ENCODE data around the gene NIT1. TPM values are rescaled to one million over a fixed set of nuclear protein-coding genes. Genes with fewer than 3 reads are reported as not detected.

NIT1 gene
- total and polyA plus RNA-seq, 4 donors, result 26.9 to 40.4 (median 38.0) TPM

- TF ChIP-seq, protein P1, sequence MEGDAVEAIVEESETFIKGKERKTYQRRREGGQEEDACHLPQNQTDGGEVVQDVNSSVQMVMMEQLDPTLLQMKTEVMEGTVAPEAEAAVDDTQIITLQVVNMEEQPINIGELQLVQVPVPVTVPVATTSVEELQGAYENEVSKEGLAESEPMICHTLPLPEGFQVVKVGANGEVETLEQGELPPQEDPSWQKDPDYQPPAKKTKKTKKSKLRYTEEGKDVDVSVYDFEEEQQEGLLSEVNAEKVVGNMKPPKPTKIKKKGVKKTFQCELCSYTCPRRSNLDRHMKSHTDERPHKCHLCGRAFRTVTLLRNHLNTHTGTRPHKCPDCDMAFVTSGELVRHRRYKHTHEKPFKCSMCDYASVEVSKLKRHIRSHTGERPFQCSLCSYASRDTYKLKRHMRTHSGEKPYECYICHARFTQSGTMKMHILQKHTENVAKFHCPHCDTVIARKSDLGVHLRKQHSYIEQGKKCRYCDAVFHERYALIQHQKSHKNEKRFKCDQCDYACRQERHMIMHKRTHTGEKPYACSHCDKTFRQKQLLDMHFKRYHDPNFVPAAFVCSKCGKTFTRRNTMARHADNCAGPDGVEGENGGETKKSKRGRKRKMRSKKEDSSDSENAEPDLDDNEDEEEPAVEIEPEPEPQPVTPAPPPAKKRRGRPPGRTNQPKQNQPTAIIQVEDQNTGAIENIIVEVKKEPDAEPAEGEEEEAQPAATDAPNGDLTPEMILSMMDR (IDR thresholded peaks at IDR 0.05; ENCODE audit: control extremely low read depth, extremely low read depth), result no peak
- H3K9me3 ChIP-seq (ENCODE audit: control insufficient read depth in 4 of 4, insufficient read depth in 3 of 4, low read length in 3 of 4), result no peaks in the 10 kb centered on the region
- H3K4me3 ChIP-seq, result no peak overlapping the region
- H3K9ac ChIP-seq (ENCODE audit: insufficient read depth in 1 of 2, low read length in 2 of 2), result no peak overlapping the region
- 88 to 94% methylated on average over 5 of the region's 5 CpGs for WGBS, 2 donors
- no peak overlapping the region for H3K27ac ChIP-seq (ENCODE audit: low read depth in 1 of 2, low read length in 1 of 2)
- ATAC-seq (ENCODE audit: insufficient read depth, low FRiP score) (no peak), DNase-seq (no peak)
- H3K27me3 ChIP-seq (ENCODE audit: control insufficient read depth in 3 of 3, insufficient read depth in 3 of 3, low read length in 2 of 3), result no peaks in the 10 kb centered on the region
- H3K4me1 ChIP-seq (ENCODE audit: control insufficient read depth in 5 of 5, insufficient read depth in 5 of 5, low read length in 5 of 5), result peaks cover 0 to 11% (median 1%) of the 10 kb centered on the region in 5 donors
- H3K36me3 ChIP-seq (ENCODE audit: control insufficient read depth in 4 of 4, insufficient read depth in 4 of 4, low read length in 4 of 4), result no peaks in the 10 kb centered on the region
Observed at GRCh38 chr1:161091093-161091492, 26.8 kb upstream of the NIT1 start.

GRCh38 chr1:161091796-161092507, 26.0 kb upstream of the NIT1 start:
- TF ChIP-seq, protein P1 (IDR thresholded peaks at IDR 0.05; ENCODE audit: control extremely low read depth, extremely low read depth), result no peak
- H3K36me3 ChIP-seq (ENCODE audit: control insufficient read depth in 4 of 4, insufficient read depth in 4 of 4, low read length in 4 of 4), result no peaks in the 10 kb centered on the region
- no peak for DNase-seq
- no peaks in the 10 kb centered on the region for H3K9me3 ChIP-seq (ENCODE audit: control insufficient read depth in 4 of 4, insufficient read depth in 3 of 4, low read length in 3 of 4)
- WGBS, 2 donors, result 93 to 94% methylated on average over 7 of the region's 7 CpGs
- no peak overlapping the region for H3K27ac ChIP-seq (ENCODE audit: low read depth in 1 of 2, low read length in 1 of 2)
- no peaks in the 10 kb centered on the region for H3K27me3 ChIP-seq (ENCODE audit: control insufficient read depth in 3 of 3, insufficient read depth in 3 of 3, low read length in 2 of 3)
- H3K4me3 ChIP-seq, result no peak overlapping the region
- H3K4me1 ChIP-seq (ENCODE audit: control insufficient read depth in 5 of 5, insufficient read depth in 5 of 5, low read length in 5 of 5), result peaks cover 0 to 11% (median 3%) of the 10 kb centered on the region in 5 donors
- ATAC-seq (ENCODE audit: insufficient read depth, low FRiP score), result no peak
- H3K9ac ChIP-seq (ENCODE audit: insufficient read depth in 1 of 2, low read length in 2 of 2), result no peak overlapping the region

DNA sequence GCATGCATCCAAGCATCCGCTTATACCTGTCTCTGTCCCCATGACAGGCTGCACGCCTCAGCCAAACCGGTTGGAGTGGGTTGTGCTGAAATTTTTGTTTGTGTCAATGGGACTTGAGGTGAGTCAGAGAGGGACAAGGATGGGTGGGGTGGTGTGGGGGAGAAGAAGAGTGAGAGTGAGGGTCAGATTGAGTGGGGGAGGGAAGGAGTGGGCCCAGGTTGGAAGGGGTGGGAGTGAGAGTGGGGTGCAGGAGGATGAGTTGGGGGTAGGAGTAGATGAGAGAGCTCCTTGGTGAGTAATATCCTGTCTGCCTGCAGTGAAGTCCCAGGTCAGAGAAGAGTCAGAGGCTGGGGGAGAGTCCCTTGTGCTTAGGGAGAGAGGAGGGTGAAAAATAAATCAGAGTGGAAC, 25.3 kb upstream of the NIT1 start:
- Histone ChIP-seq H3K27me3 (ENCODE audit: control insufficient read depth in 3 of 3, insufficient read depth in 3 of 3, low read length in 2 of 3) (no peaks in the 10 kb centered on the region), H3K9ac (ENCODE audit: insufficient read depth in 1 of 2, low read length in 2 of 2) (no peak overlapping the region), H3K27ac (ENCODE audit: low read depth in 1 of 2, low read length in 1 of 2) (no peak overlapping the region), H3K36me3 (ENCODE audit: control insufficient read depth in 4 of 4, insufficient read depth in 4 of 4, low read length in 4 of 4) (no peaks in the 10 kb centered on the region), H3K9me3 (ENCODE audit: control insufficient read depth in 4 of 4, insufficient read depth in 3 of 4, low read length in 3 of 4) (no peaks in the 10 kb centered on the region), H3K4me3 (no peak overlapping the region), H3K4me1 (ENCODE audit: control insufficient read depth in 5 of 5, insufficient read depth in 5 of 5, low read length in 5 of 5) (peaks cover 0 to 15% (median 6%) of the 10 kb centered on the region in 5 donors)
- 63 to 76% methylated on average over 3 of the region's 3 CpGs for WGBS, 2 donors
- TF ChIP-seq, protein P1 (IDR thresholded peaks at IDR 0.05; ENCODE audit: control extremely low read depth, extremely low read depth), result no peak
- DNase-seq, result no peak
- no peak for ATAC-seq (ENCODE audit: insufficient read depth, low FRiP score)
